Naive B cell (primary cell): ENCODE measurements around the gene MAP2K3. TPM values are rescaled to one million over a fixed set of nuclear protein-coding genes. Genes with fewer than 3 reads are reported as not detected.
A peak's percentile ranks its signal among the peaks of the same experiment; 100 is the strongest.

Experiments used
- ATAC-seq, 2 donors: fragments of 150-1000 bp; cut with Tn5 transposase; 2 replicates each; pipeline ENCODE4 v1.10.0; 2021; ENCODE audit warnings: low read depth in 2 of 2, mild to moderate bottlenecking in 2 of 2, moderate library complexity in 2 of 2
- DNase-seq: peaks from one replicate; pipeline ENCODE4 v3.0.0; 2022
- H3K27ac Mint-ChIP-seq, 6 donors: one replicate each; pipeline ENCODE4 v1.8.0; 2020 to 2022; ENCODE audit warnings: mild to moderate bottlenecking in 6 of 6, mixed read lengths in 6 of 6, moderate library complexity in 5 of 6, inconsistent platforms in 2 of 6
- H3K27me3 Mint-ChIP-seq, 3 donors: one replicate each; pipeline ENCODE4 v1.8.0; 2021 to 2022; ENCODE audit warnings: mixed read lengths in 3 of 3, mild to moderate bottlenecking in 1 of 3
- H3K36me3 Mint-ChIP-seq, 2 donors: one replicate each; pipeline ENCODE4 v1.8.0; 2020 to 2022; ENCODE audit warnings: mixed read lengths in 2 of 2, inconsistent platforms in 1 of 2, mild to moderate bottlenecking in 1 of 2
- H3K4me1 Mint-ChIP-seq, 3 donors: one replicate each; pipeline ENCODE4 v1.8.0; 2020 to 2022; ENCODE audit warnings: mixed read lengths in 3 of 3, inconsistent platforms in 1 of 3, mild to moderate bottlenecking in 1 of 3, moderate library complexity in 1 of 3
- H3K4me3 Mint-ChIP-seq, 8 donors: one replicate each; pipeline ENCODE4 v1.8.0; 2020 to 2022; ENCODE audit warnings: mild to moderate bottlenecking in 8 of 8, mixed read lengths in 8 of 8, moderate library complexity in 8 of 8, inconsistent platforms in 2 of 8
- H3K9me3 Mint-ChIP-seq, 7 donors: one replicate each; pipeline ENCODE4 v1.8.0; 2020 to 2022; ENCODE audit warnings: mixed read lengths in 7 of 7, mild to moderate bottlenecking in 5 of 7, inconsistent platforms in 2 of 7, moderate library complexity in 1 of 7
- polyA plus RNA-seq, 6 donors: library from polyadenylated mRNA; unstranded; fragments of 300-500 nt; fragmentation: Illumina TruSeq; gene quantifications; one replicate each; pipeline ENCODE4 v1.2.3, GENCODE V29; 2021; ENCODE audit warnings: low read depth in 6 of 6

MAP2K3 gene
- polyA plus RNA-seq, 6 donors from 2014 or later = 93.2 to 151 (median 99.7) TPM

GRCh38 chr17:21248500-21248899 is 36.0 kb upstream of the MAP2K3 start:
- ATAC-seq = no peak
- no peaks in the 10 kb centered on the region for H3K36me3 Mint-ChIP-seq
- peaks cover 22 to 46% (median 46%) of the 10 kb centered on the region in 3 donors for H3K4me1 Mint-ChIP-seq
- H3K27me3 Mint-ChIP-seq = no peaks in the 10 kb centered on the region
- DNase-seq = no peak
- peak overlapping the region in 2 of 6 donors; percentile 60 to 75 for H3K27ac Mint-ChIP-seq
- no peak overlapping the region for H3K4me3 Mint-ChIP-seq
- H3K9me3 Mint-ChIP-seq = no peaks in the 10 kb centered on the region

- DNase-seq (no peak), ATAC-seq (no peak)
- H3K4me3 Mint-ChIP-seq = peak overlapping the region in 2 of 8 donors; percentile 38 to 74
- no peaks in the 10 kb centered on the region for H3K9me3 Mint-ChIP-seq
- no peaks in the 10 kb centered on the region for H3K36me3 Mint-ChIP-seq
- H3K27me3 Mint-ChIP-seq = no peaks in the 10 kb centered on the region
- no peak overlapping the region for H3K27ac Mint-ChIP-seq
- peaks cover 22 to 53% (median 48%) of the 10 kb centered on the region in 3 donors for H3K4me1 Mint-ChIP-seq
These were observed 35.3 kb upstream of the MAP2K3 start for GRCh38 chr17:21249086-21249795.

- DNase-seq (no peak), ATAC-seq (no peak)
- H3K36me3 Mint-ChIP-seq = no peaks in the 10 kb centered on the region
- H3K4me3 Mint-ChIP-seq = peak overlapping the region in 2 of 8 donors; percentile 12 to 59
- H3K9me3 Mint-ChIP-seq = no peaks in the 10 kb centered on the region
- no peaks in the 10 kb centered on the region for H3K27me3 Mint-ChIP-seq
- peaks cover 22 to 49% (median 48%) of the 10 kb centered on the region in 3 donors for H3K4me1 Mint-ChIP-seq
- H3K27ac Mint-ChIP-seq = peak overlapping the region in 5 of 6 donors; percentile 2 to 70 (median 8)
These were observed 34.4 kb upstream of the MAP2K3 start for GRCh38 chr17:21249920-21250703.

- Mint-ChIP-seq H3K36me3 (no peaks in the 10 kb centered on the region), H3K27me3 (no peaks in the 10 kb centered on the region), H3K4me3 (peak overlapping the region in 3 of 8 donors; percentile 9 to 59 (median 47)), H3K9me3 (no peaks in the 10 kb centered on the region), H3K4me1 (peaks cover 20 to 45% (median 45%) of the 10 kb centered on the region in 3 donors), H3K27ac (peak overlapping the region in 2 of 6 donors; percentile 3 to 76)
- DNase-seq (no peak), ATAC-seq (no peak)
These were observed 33.7 kb upstream of the MAP2K3 start for GRCh38 chr17:21250854-21251253.

DNA sequence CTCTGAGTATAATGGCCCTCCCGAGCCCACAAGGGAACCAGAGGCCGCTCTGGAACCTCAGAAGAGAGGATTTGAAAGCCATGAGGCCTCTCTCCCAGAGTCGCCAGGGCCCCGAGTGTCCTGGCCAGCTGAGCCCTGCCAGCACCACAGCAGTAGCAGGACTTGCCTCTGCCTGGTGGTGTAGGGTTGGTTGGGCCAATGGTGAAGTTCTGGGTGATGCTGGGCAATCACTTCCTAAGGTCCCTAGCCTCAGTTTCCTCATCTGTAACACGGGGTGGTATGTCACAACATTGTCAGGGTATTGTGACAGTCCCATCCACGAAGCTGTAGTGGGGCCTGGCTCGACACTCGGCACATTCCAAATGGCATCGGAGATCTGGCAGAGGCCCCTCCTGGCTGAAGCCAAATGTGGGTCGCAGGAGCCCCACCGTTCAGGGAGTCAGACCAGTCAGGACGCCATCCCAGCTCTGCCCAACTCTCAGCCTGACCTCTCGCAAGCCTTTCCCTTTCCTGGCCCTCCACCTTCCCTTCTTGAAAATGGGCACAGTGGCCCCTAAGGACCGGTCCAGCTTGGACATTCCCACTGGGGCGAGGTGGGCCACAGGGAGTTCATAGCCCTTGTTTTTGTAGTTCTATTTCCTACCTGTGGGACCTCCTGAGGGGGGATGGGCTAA is 33.0 kb upstream of the MAP2K3 start:
- Mint-ChIP-seq H3K27ac (peak overlapping the region in 2 of 6 donors; percentile 75 to 93), H3K36me3 (no peaks in the 10 kb centered on the region), H3K4me1 (peaks cover 18 to 43% (median 38%) of the 10 kb centered on the region in 3 donors), H3K27me3 (no peaks in the 10 kb centered on the region), H3K4me3 (peak overlapping the region in 6 of 8 donors; percentile 4 to 94 (median 84)), H3K9me3 (no peaks in the 10 kb centered on the region)
- DNase-seq = no peak
- ATAC-seq = no peak

- peak overlapping the region; percentile 80 to 94 (median 86) for H3K4me3 Mint-ChIP-seq
- H3K27me3 Mint-ChIP-seq = peaks cover 0 to under 1% (median 0%) of the 10 kb centered on the region in 3 donors
- ATAC-seq (no peak), DNase-seq (no peak)
- no peaks in the 10 kb centered on the region for H3K9me3 Mint-ChIP-seq
- no peaks in the 10 kb centered on the region for H3K36me3 Mint-ChIP-seq
- H3K4me1 Mint-ChIP-seq = peaks cover 18 to 43% (median 36%) of the 10 kb centered on the region in 3 donors
- peak overlapping the region in 5 of 6 donors; percentile 72 to 93 (median 82) for H3K27ac Mint-ChIP-seq
These were observed 32.2 kb upstream of the MAP2K3 start for GRCh38 chr17:21252289-21252795.

DNA sequence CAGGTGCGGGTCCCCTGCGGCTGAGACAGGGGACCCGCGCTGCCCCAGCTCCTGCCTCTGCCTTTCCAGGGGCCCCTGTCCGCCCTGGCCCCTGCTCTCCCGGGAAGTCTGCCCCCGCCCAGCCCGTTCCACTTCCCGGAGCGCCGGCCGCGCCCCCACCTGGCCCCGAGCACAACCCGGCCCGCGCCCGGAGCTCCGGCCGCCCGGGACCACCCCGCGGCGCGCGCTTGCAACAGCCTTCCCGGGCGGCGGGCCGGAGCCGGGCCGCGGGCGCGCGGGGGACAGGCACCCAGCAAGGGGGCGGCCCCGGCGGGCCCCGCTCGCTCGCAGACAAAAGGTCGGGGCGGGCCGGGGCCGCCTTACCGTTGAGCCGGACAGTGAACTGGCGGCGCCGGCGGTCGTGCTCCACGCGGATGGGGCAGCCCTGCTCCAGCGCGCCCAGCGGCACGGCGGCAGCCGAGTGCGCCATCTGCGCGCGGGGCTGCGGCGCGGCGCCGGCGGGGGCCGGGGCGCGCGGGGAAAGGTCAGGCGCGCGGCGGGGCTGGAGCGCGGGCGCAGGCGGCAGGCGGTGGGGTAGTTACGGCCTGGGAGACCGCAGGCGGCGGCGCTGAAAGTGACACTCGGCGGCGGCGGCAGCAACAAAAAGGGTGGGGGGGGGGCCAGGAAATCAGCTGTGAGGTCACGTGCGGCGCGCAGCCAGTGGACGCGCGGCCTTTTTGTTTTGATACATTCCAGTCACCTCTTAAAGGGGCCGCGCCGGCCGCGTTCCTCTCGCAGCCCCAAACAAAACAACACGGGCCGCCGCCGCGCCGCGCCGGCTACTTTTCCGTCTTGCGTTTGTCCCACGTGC is 31.5 kb upstream of the MAP2K3 start, which contains the start of gene NATD1:
NATD1 (minus strand) TSS at position 615 of the 850 bp plus-strand sequence; CDS start at position 469, 146 bp downstream.
- ATAC-seq (peak; percentile 85 to 87), DNase-seq (peak; percentile 73)
- Mint-ChIP-seq H3K27ac (peak within 1 kb of the TSS; percentile 75 to 93 (median 88)), H3K4me1 (peaks cover 18 to 43% (median 36%) of the 10 kb centered on the region in 3 donors), H3K27me3 (peaks cover 0 to 7% (median 5%) of the 10 kb centered on the region in 3 donors), H3K4me3 (peak within 1 kb of the TSS; percentile 80 to 97 (median 92)), H3K36me3 (no peaks in the 10 kb centered on the region), H3K9me3 (no peaks in the 10 kb centered on the region)

GRCh38 chr17:21253646-21254441 is 30.7 kb upstream of the MAP2K3 start:
- H3K36me3 Mint-ChIP-seq = no peaks in the 10 kb centered on the region
- peaks cover 0 to 14% (median 5%) of the 10 kb centered on the region in 3 donors for H3K27me3 Mint-ChIP-seq
- peak overlapping the region; percentile 59 to 93 (median 88) for H3K27ac Mint-ChIP-seq
- H3K4me1 Mint-ChIP-seq = peaks cover 18 to 38% (median 35%) of the 10 kb centered on the region in 3 donors
- ATAC-seq = peak in 1 of 2 donors; percentile 3
- H3K4me3 Mint-ChIP-seq = peak overlapping the region; percentile 80 to 97 (median 92)
- DNase-seq = no peak
- no peaks in the 10 kb centered on the region for H3K9me3 Mint-ChIP-seq

DNA sequence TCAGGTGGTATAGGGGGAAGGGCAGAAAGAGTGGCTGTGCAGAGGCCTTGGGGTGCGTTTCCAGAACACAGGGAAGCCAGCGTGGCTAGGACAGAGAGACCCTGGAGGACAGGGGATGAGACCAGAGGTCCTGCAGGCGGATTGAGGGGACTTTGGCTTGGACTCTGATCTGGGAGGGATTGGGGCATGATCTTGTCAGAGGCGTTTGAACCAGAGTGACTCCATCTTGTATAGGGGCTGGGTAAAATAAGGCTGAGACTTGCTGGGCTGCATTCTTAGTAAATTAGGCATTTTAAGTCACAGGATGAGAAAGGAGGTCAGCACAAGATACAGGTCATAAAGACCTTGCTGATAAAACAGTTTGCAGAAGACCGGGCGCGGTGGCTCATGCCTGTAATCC is 25.9 kb upstream of the MAP2K3 start:
- Mint-ChIP-seq H3K4me1 (peaks cover 0 to 7% (median under 1%) of the 10 kb centered on the region in 3 donors), H3K27ac (no peak overlapping the region), H3K4me3 (no peak overlapping the region), H3K27me3 (peaks cover 0 to 14% (median 5%) of the 10 kb centered on the region in 3 donors), H3K9me3 (no peaks in the 10 kb centered on the region), H3K36me3 (no peaks in the 10 kb centered on the region)
- DNase-seq = no peak
- ATAC-seq = no peak

- Mint-ChIP-seq H3K4me1 (peaks cover 3 to 5% (median 5%) of the 10 kb centered on the region in 3 donors), H3K27me3 (peaks cover 0 to 13% (median 5%) of the 10 kb centered on the region in 3 donors), H3K27ac (no peak overlapping the region), H3K9me3 (no peaks in the 10 kb centered on the region), H3K4me3 (no peak overlapping the region), H3K36me3 (no peaks in the 10 kb centered on the region)
- ATAC-seq (no peak), DNase-seq (no peak)
These were observed 22.1 kb upstream of the MAP2K3 start for GRCh38 chr17:21262259-21262993.

- ATAC-seq = no peak
- H3K27ac Mint-ChIP-seq = no peak overlapping the region
- peaks cover 7 to 15% (median 14%) of the 10 kb centered on the region in 3 donors for H3K4me1 Mint-ChIP-seq
- peaks cover 0 to 3% (median 0%) of the 10 kb centered on the region in 3 donors for H3K27me3 Mint-ChIP-seq
- H3K4me3 Mint-ChIP-seq = no peak overlapping the region
- H3K36me3 Mint-ChIP-seq = no peaks in the 10 kb centered on the region
- no peak for DNase-seq
- no peaks in the 10 kb centered on the region for H3K9me3 Mint-ChIP-seq
These were observed 21.1 kb upstream of the MAP2K3 start for GRCh38 chr17:21263376-21263775.
